ENCODE data around the gene SUMF1. TPM values are rescaled to one million over a fixed set of nuclear protein-coding genes. Genes with fewer than 3 reads are reported as not detected.
A peak's percentile ranks its signal among the peaks of the same experiment; 100 is the strongest.

Gene SUMF1
- total RNA-seq, 1 experiment from 2014 or later, result 79.1 TPM

GRCh38 chr3:4409415-4409814 lies 57.7 kb downstream of the SUMF1 start:
- no TSS peak for BruUV-seq (replicated peaks)
- TF ChIP-seq EZH2 (IDR thresholded peaks at IDR 0.05; ENCODE audit: low read length, unreplicated experiment), result no peak
- TF ChIP-seq EZH2phosphoT487 (IDR thresholded peaks at IDR 0.05; ENCODE audit: borderline replicate concordance, low read length), result no peak
- no peak for TF ChIP-seq CTCF (conservative IDR thresholded peaks at IDR 0.05; ENCODE audit: low read depth, low read length)
- Histone ChIP-seq H3K4me2 (ENCODE audit: low read length) (peak overlapping the region; percentile 31), H3K27me3 (ENCODE audit: low read length) (no peaks in the 10 kb centered on the region), H3F3A (ENCODE audit: low read length, unreplicated experiment) (no peaks in the 10 kb centered on the region), H3K27ac (ENCODE audit: low read length) (peak overlapping the region; percentile 95), H3K4me3 (ENCODE audit: low read length) (no peak overlapping the region), H2AFZ (ENCODE audit: low read length) (no peak overlapping the region), H3K36me3 (ENCODE audit: low read depth, low read length) (0 out of 2 replicates have a peak, but pooled peaks cover 6% of the 10 kb centered on the region), H3K9me3 (ENCODE audit: low read length) (no peaks in the 10 kb centered on the region), H3K4me1 (ENCODE audit: insufficient read depth, low read length) (peaks cover 75% of the 10 kb centered on the region), H4K20me1 (ENCODE audit: low read length) (no peaks in the 10 kb centered on the region), H3K79me2 (ENCODE audit: low read length) (no peaks in the 10 kb centered on the region), H3K9ac (ENCODE audit: low read length) (peak overlapping the region; percentile 72), H3K9me2 (replicated peaks; ENCODE audit: low read length) (no peaks in the 10 kb centered on the region)
- ChIA-PET POLR2A (ENCODE audit: unreplicated experiment) (no interaction called here), CTCF (no interaction called here)
- ATAC-seq (no peak), DNase-seq (no peak)
- intact Hi-C loops (cut with micrococcal nuclease), result loop anchor here (5.0 kb wide), 1 partner anchor 778 kb away; the partner anchor contains the start of gene EDEM1

- H3K4me2 ChIP-seq (ENCODE audit: low read length), result peak overlapping the region; percentile 31; the same call in 1 of the 2 replicates
- DNase-seq (no peak), ATAC-seq (no peak)
- peaks cover 71% of the 10 kb centered on the region for H3K4me1 ChIP-seq (ENCODE audit: insufficient read depth, low read length)
- H3K9me3 ChIP-seq (ENCODE audit: low read length), result no peaks in the 10 kb centered on the region
- H3K9ac ChIP-seq (ENCODE audit: low read length), result peak overlapping the region; percentile 72; the same call in 1 of the 2 replicates
- BruUV-seq (replicated peaks), result no TSS peak
- TF ChIP-seq EZH2 (IDR thresholded peaks at IDR 0.05; ENCODE audit: low read length, unreplicated experiment) (no peak), EZH2phosphoT487 (IDR thresholded peaks at IDR 0.05; ENCODE audit: borderline replicate concordance, low read length) (no peak), CTCF (conservative IDR thresholded peaks at IDR 0.05; ENCODE audit: low read depth, low read length) (no peak)
- no peaks in the 10 kb centered on the region for H3K27me3 ChIP-seq (ENCODE audit: low read length)
- H3K79me2 ChIP-seq (ENCODE audit: low read length), result no peaks in the 10 kb centered on the region
- ChIA-PET CTCF (no interaction called here), POLR2A (ENCODE audit: unreplicated experiment) (no interaction called here)
- no peaks in the 10 kb centered on the region for H4K20me1 ChIP-seq (ENCODE audit: low read length)
- peak overlapping the region; percentile 95 for H3K27ac ChIP-seq (ENCODE audit: low read length)
- H2AFZ ChIP-seq (ENCODE audit: low read length), result no peak overlapping the region
- H3K9me2 ChIP-seq (replicated peaks; ENCODE audit: low read length), result no peaks in the 10 kb centered on the region
- H3K4me3 ChIP-seq (ENCODE audit: low read length), result no peak overlapping the region
- 0 out of 2 replicates have a peak, but pooled peaks cover 6% of the 10 kb centered on the region for H3K36me3 ChIP-seq (ENCODE audit: low read depth, low read length)
- intact Hi-C loops (cut with micrococcal nuclease), result loop anchor here (5.0 kb wide), 1 partner anchor 778 kb away; the partner anchor contains the start of gene EDEM1
- no peaks in the 10 kb centered on the region for H3F3A ChIP-seq (ENCODE audit: low read length, unreplicated experiment)
Observed at GRCh38 chr3:4408958-4409357, 58.1 kb downstream of the SUMF1 start.

GRCh38 chr3:4407941-4408340 lies 59.1 kb downstream of the SUMF1 start:
- intact Hi-C loops (cut with micrococcal nuclease), result loop anchor here (5.0 kb wide), 1 partner anchor 779 kb away; the partner anchor contains the start of gene EDEM1
- Histone ChIP-seq H3K9me3 (ENCODE audit: low read length) (no peaks in the 10 kb centered on the region), H3K9me2 (replicated peaks; ENCODE audit: low read length) (no peaks in the 10 kb centered on the region), H3F3A (ENCODE audit: low read length, unreplicated experiment) (no peaks in the 10 kb centered on the region), H3K9ac (ENCODE audit: low read length) (peak overlapping the region; percentile 68), H3K4me3 (ENCODE audit: low read length) (no peak overlapping the region), H3K4me2 (ENCODE audit: low read length) (peak overlapping the region; percentile 32; the same call in 1 of the 2 replicates), H3K79me2 (ENCODE audit: low read length) (no peaks in the 10 kb centered on the region), H3K4me1 (ENCODE audit: insufficient read depth, low read length) (peaks cover 63% of the 10 kb centered on the region), H3K36me3 (ENCODE audit: low read depth, low read length) (0 out of 2 replicates have a peak, but pooled peaks cover 6% of the 10 kb centered on the region), H3K27ac (ENCODE audit: low read length) (peak overlapping the region; percentile 91), H3K27me3 (ENCODE audit: low read length) (no peaks in the 10 kb centered on the region), H2AFZ (ENCODE audit: low read length) (no peak overlapping the region), H4K20me1 (ENCODE audit: low read length) (no peaks in the 10 kb centered on the region)
- BruUV-seq (replicated peaks), result no TSS peak
- TF ChIP-seq EZH2phosphoT487 (IDR thresholded peaks at IDR 0.05; ENCODE audit: borderline replicate concordance, low read length), result no peak
- TF ChIP-seq CTCF (conservative IDR thresholded peaks at IDR 0.05; ENCODE audit: low read depth, low read length), result no peak
- TF ChIP-seq EZH2 (IDR thresholded peaks at IDR 0.05; ENCODE audit: low read length, unreplicated experiment), result no peak
- DNase-seq (no peak), ATAC-seq (no peak)
- POLR2A ChIA-PET (ENCODE audit: unreplicated experiment), result no interaction called here
- CTCF ChIA-PET, result no interaction called here

Measured in PC-3 (cell line).